GM10266 (cell line): ENCODE measurements around the gene RC3H1.
"Not testable (repeated sequence)": the region's sequence is repeated elsewhere in the genome, so short reads cannot be mapped to it uniquely, and the experiment has no call there.

Experiments used
- DNase-seq: peaks from one replicate; pipeline ENCODE4 v3.0.0; 2012; ENCODE audit errors: extremely low spot score
- TF ChIP-seq, protein P1 (sequence below): IDR thresholded peaks from 2 replicates; pipeline ENCODE4 v1.5.1; 2012; ENCODE audit warnings: mild to moderate bottlenecking, low read depth; ENCODE audit not compliant: control insufficient read depth, insufficient read depth; ENCODE audit errors: missing control alignments

RC3H1 gene

DNA sequence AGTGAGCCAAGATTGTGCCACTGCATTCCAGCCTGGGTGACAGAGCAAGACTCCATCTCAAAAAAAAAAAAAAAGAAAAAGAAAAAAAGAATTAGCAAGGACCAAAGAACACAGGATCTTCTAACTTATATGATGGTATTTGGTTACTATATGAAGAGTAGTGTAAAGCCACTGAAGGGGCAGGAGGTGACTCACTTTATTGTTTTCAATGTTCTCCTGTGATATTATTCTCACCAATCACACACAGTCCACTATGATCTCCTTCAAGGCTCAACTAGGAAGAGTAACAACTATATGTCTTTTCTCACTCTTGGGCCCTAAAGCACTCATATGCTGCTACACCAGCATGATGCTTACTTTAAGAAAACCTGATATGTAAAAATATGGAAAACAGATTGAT lies 26.7 kb downstream of the RC3H1 start:
- DNase-seq: no peak
- TF ChIP-seq, protein P1, sequence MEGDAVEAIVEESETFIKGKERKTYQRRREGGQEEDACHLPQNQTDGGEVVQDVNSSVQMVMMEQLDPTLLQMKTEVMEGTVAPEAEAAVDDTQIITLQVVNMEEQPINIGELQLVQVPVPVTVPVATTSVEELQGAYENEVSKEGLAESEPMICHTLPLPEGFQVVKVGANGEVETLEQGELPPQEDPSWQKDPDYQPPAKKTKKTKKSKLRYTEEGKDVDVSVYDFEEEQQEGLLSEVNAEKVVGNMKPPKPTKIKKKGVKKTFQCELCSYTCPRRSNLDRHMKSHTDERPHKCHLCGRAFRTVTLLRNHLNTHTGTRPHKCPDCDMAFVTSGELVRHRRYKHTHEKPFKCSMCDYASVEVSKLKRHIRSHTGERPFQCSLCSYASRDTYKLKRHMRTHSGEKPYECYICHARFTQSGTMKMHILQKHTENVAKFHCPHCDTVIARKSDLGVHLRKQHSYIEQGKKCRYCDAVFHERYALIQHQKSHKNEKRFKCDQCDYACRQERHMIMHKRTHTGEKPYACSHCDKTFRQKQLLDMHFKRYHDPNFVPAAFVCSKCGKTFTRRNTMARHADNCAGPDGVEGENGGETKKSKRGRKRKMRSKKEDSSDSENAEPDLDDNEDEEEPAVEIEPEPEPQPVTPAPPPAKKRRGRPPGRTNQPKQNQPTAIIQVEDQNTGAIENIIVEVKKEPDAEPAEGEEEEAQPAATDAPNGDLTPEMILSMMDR: no peak

DNA sequence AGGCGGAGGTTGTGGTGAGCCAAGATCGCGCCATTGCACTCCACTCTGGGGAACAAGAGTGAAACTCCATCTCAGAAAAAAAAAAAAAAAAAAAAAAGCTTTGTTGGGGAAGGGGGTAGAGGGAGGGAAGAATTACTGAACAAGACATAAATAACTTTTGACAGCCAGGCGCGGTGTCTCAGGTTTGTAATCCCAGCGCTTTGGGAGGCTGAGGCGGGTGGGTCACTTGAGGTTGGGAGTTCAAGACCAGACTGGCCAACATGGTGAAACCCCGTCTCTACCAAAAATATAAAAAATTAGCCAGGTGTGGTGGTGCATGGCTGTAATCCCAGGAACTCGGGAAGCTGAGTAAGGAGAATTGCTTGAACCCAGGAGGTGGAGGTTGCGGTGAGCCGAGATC lies 28.2 kb downstream of the RC3H1 start:
- DNase-seq: not testable (repeated sequence)

DNA sequence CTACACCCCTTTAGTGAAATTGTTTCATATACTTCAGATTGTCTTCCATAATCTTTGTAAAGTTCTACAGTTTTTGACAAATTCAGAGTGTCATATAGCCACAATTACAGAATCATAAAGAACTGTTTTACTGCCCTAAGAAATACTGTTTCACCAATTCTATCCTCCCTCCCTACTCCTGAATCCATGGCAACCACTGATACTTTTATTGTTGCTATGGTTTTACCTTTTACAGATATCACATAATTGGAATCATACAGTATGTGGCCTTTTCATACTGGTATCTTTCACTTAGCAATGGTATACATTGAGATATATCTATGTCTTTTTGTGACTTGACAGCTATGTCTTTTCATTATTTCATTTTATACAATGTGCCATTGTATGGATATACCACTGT lies 34.1 kb downstream of the RC3H1 start:
- DNase-seq: no peak
- TF ChIP-seq, protein P1: no peak

DNA sequence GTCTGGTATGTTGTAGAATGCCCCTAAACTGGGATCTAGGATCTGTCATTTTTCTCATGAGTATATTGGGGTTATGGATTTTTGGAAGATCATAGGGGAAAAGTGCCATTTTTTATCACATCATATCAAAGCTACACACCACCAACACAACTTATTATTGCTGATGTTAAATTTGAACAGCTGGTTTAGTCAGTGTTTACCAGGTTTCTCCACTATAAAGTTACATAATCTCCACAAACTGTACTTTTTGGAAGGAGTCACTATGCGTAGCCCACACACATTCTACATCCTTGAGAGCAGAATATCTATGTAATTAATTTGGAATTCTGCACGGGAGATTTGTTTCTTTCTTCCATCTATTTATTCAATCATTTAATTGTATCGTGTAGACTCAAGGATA lies 35.2 kb downstream of the RC3H1 start:
- no peak for DNase-seq
- TF ChIP-seq, protein P1: no peak

DNA sequence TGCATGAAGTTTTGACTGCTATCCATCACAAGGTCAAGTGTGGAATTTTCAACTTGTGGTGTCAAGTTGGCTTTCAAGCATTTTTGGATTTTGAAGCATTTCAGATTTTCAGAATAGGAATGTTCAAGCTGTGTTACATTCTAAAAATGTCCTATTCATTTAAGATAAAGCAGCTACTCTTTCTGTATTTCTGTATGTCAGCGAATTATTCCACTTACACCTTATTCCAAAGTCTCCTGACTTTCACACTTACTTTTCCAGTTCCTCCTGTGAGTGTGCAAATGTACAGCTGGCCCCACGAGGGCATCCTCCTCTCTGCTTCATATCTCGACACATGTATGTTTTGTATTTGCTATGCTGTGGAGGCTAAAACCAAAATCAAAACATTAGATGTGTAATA lies 51.9 kb downstream of the RC3H1 start:
- TF ChIP-seq, protein P1: no peak
- no peak for DNase-seq

DNA sequence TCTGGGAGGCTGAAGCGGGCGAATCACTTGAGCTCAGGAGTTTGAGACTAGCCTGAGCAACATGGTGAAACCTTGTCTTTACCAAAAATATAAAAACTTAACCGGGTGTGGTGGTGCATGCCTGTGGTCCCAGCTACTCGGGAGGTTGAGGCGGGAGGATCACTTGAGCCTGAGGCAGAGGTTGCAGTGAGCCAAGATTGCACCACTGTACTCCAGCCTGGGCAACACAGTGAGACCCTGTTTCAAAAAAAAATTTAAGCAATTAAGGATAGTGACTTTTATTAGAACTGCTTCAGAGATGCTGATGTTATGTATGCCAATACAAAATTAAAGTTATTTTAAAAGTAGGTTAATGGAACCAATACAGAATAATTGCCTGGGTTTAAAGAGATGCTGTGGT lies 56.3 kb downstream of the RC3H1 start:
- not testable (repeated sequence) for DNase-seq

DNA sequence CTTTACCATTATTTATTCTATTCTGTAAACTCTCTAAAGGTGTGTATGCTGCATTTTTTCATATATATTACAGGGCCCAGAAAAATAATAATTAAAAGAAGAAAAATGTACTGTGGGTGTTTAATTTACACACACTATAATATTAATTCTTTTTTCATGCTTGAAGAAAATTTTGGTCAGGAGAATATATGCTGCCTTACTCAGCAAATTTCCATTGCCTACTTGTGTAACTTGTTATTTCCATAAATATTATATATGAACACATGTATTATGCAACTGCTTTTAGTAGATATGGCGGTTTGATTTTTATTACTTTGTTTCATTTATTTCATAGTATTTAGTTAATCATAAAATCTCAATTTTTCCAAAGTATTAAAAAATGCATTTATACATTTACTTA lies 58.7 kb downstream of the RC3H1 start:
- TF ChIP-seq, protein P1: no peak

DNA sequence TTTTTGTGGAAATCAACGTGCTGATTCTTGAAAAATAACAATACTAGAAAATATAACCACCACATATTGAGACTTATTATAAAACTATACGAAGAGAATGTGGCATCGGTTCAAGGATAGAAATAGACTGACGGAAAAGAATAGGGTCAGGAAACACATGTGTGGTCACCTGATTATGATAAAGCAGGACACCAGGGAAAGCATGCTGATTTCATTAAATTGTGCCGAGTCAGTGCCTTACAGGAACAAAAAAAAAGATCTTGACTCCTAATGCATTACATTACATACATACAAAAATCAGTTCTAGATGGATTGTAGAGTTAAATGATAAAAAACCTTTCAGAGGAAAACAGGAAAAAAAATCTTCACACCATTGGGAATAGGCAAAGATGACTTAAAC lies 61.5 kb downstream of the RC3H1 start:
- TF ChIP-seq, protein P1: no peak
- DNase-seq: no peak

More for the DNA sequence above, 58.7 kb downstream of the RC3H1 start:
- DNase-seq: no peak
